Stimulated activated CD4-positive, alpha-beta T cell treated with anti-CD3 and anti-CD28 coated beads, Interleukin-1b, Interleukin-23, amount 100 ng/mL, for 48 hours (primary cell): ENCODE measurements around the gene GSTT2B.
"Not testable (repeated sequence)": the region's sequence is repeated elsewhere in the genome, so short reads cannot be mapped to it uniquely, and the experiment has no call there.

ENCODE experiments used
- DNase-seq: peaks from one replicate; pipeline ENCODE4 v3.0.0-alpha.2; 2020

GSTT2B gene

GRCh38 chr22:23961084-23961771 lies at the start of gene GSTT2B:
TSS of gene GSTT2B (minus strand) at chr22:23961195. CDS start at chr22:23961131, 64 bp downstream.
- not testable (repeated sequence) for DNase-seq

GRCh38 chr22:24010018-24010391 lies 49.0 kb upstream of the GSTT2B start:
- DNase-seq: no peak

- DNase-seq: no peak
Observed at GRCh38 chr22:24009227-24010017, 48.4 kb upstream of the GSTT2B start.

- DNase-seq: no peak
Observed at GRCh38 chr22:24008381-24009226, 47.6 kb upstream of the GSTT2B start.

GRCh38 chr22:24008022-24008283 lies 47.0 kb upstream of the GSTT2B start:
- no peak for DNase-seq

GRCh38 chr22:24007253-24008021 lies 46.4 kb upstream of the GSTT2B start:
- DNase-seq: no peak

GRCh38 chr22:24006914-24007214 lies 45.9 kb upstream of the GSTT2B start:
- DNase-seq: no peak

GRCh38 chr22:24006207-24006913 lies 45.4 kb upstream of the GSTT2B start:
- DNase-seq: no peak

- DNase-seq: no peak
Observed at GRCh38 chr22:24005201-24005600, 44.2 kb upstream of the GSTT2B start, which contains the start of gene GSTT4. TSS of gene GSTT4 (minus strand) at chr22:24005453. CDS start at chr22:24005356, 97 bp downstream.

GRCh38 chr22:24003887-24004286 lies 42.9 kb upstream of the GSTT2B start:
- no peak for DNase-seq

GRCh38 chr22:24002851-24003250 lies 41.9 kb upstream of the GSTT2B start:
- DNase-seq: no peak

GRCh38 chr22:24002272-24002671 lies 41.3 kb upstream of the GSTT2B start:
- no peak for DNase-seq

GRCh38 chr22:24001314-24001713 lies 40.3 kb upstream of the GSTT2B start:
- no peak for DNase-seq

- not testable (repeated sequence) for DNase-seq
Observed at GRCh38 chr22:23999779-24000178, 38.8 kb upstream of the GSTT2B start.

GRCh38 chr22:23997092-23997491 lies 36.1 kb upstream of the GSTT2B start:
- no peak for DNase-seq

GRCh38 chr22:23993581-23994177 lies 32.7 kb upstream of the GSTT2B start:
- DNase-seq: not testable (repeated sequence)

GRCh38 chr22:23993080-23993479 lies 32.1 kb upstream of the GSTT2B start:
- DNase-seq: not testable (repeated sequence)

- DNase-seq: not testable (repeated sequence)
Observed at GRCh38 chr22:23989583-23990244, 28.7 kb upstream of the GSTT2B start.

- DNase-seq: not testable (repeated sequence)
Observed at GRCh38 chr22:23986538-23987178, 25.7 kb upstream of the GSTT2B start.

- DNase-seq: not testable (repeated sequence)
Observed at GRCh38 chr22:23986089-23986488, 25.1 kb upstream of the GSTT2B start.

- DNase-seq: no peak
Observed at GRCh38 chr22:23984430-23984829, 23.4 kb upstream of the GSTT2B start.
